Heart left ventricle (tissue), 13 donors: ENCODE results near the gene STRA6.

ENCODE experiments used
- POLR2A ChIP-seq, 2 donors: fragments of 450-650 bp; IDR thresholded peaks; one replicate each; pipeline ENCODE4 v1.6.1; 2017; ENCODE audit warnings: antibody characterized with exemption in 2 of 2, mild to moderate bottlenecking in 2 of 2, moderate library complexity in 2 of 2
- TF ChIP-seq, protein P1 (sequence below), 12 donors: fragments of 200-600 bp; sonication (generic) in 4 of 12; IDR thresholded peaks; one replicate each; pipeline versions ENCODE4 v1.5.0 to v1.8.0; 2018 to 2022; ENCODE audit warnings: antibody characterized with exemption in 12 of 12, mild to moderate bottlenecking in 5 of 12
- donor health status: ischemic (EF 13 %, LVEDD 7.1; RV severe dilation, severe dysfunction).
- donor health status: DM: no; HTN: yes; CAD: no.
- donor health status: DM: no; HTN: no; CAD: no.
- donor health status: ischemic (EF 25% LVEDD 6.9; RV normal size, moderate dysfunction).
- donor health status: ischemic (EF 25% LVEDD 5.7; RV mildly dilated, moderate dysfunction).
- donor health status: ischemic (EF 35%, LVEDD 5.7; RV mildly dilated, moderate dysfunction).
- donor health status: nonischemic (EF 11% LVEDD 7.7; RV severe dilation, severe dysfunction).
- donor health status: DM: yes; HTN: yes; CAD: no.
- donor health status: PGD.
- donor health status: ischemic (EF 29% LVEDD 5.4; RV normal size, mild dysfunction).
- donor health status: nonischemic (EF 23%, LVEDD 6.1; RV moderate dilation, normal function).

GRCh38 chr15:74228723-74229081, 26.1 kb upstream of the STRA6 start:
- no peak for TF ChIP-seq POLR2A (IDR thresholded peaks at IDR 0.05)
- TF ChIP-seq, protein P1, sequence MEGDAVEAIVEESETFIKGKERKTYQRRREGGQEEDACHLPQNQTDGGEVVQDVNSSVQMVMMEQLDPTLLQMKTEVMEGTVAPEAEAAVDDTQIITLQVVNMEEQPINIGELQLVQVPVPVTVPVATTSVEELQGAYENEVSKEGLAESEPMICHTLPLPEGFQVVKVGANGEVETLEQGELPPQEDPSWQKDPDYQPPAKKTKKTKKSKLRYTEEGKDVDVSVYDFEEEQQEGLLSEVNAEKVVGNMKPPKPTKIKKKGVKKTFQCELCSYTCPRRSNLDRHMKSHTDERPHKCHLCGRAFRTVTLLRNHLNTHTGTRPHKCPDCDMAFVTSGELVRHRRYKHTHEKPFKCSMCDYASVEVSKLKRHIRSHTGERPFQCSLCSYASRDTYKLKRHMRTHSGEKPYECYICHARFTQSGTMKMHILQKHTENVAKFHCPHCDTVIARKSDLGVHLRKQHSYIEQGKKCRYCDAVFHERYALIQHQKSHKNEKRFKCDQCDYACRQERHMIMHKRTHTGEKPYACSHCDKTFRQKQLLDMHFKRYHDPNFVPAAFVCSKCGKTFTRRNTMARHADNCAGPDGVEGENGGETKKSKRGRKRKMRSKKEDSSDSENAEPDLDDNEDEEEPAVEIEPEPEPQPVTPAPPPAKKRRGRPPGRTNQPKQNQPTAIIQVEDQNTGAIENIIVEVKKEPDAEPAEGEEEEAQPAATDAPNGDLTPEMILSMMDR (IDR thresholded peaks at IDR 0.05): no peak
